Measurements from ENCODE around the gene NARS2.

GRCh38 chr11:78474451-78474850 lies 100.2 kb downstream of the NARS2 start:
- no peak for TF ChIP-seq FOXP2 (optimal IDR thresholded peaks at IDR 0.05; ENCODE audit: control extremely low read depth, extremely low read length, insufficient read depth)
- TF ChIP-seq EZH2 (IDR thresholded peaks at IDR 0.05), result no peak
- no peak for TF ChIP-seq POLR2AphosphoS5 (IDR thresholded peaks at IDR 0.05; ENCODE audit: borderline replicate concordance, low read depth, low read length)
